IPS DF 6.9 (cell line): ENCODE results near the gene RPS5.
A peak's percentile ranks its signal among the peaks of the same experiment; 100 is the strongest.
"Not testable (repeated sequence)": the region's sequence is repeated elsewhere in the genome, so short reads cannot be mapped to it uniquely, and the experiment has no call there.

ENCODE experiments used
- DNase-seq: peaks from one replicate; pipeline ENCODE4 v3.0.0-alpha.2; 2013; ENCODE audit warnings: low read depth, low spot score
- H3K27ac ChIP-seq: one replicate; pipeline ENCODE4 v1.5.1; 2013; ENCODE audit warnings: low read length, control low read depth
- H3K27me3 ChIP-seq: 2 replicates; pipeline ENCODE4 v1.6.1; 2013; ENCODE audit warnings: mild to moderate bottlenecking, low read length; ENCODE audit not compliant: control insufficient read depth, insufficient read depth
- H3K36me3 ChIP-seq: 2 replicates; pipeline ENCODE4 v1.6.1; 2013; ENCODE audit warnings: low read length; ENCODE audit not compliant: control insufficient read depth, insufficient read depth
- H3K4me1 ChIP-seq: 2 replicates; pipeline ENCODE4 v1.6.1; 2013; ENCODE audit warnings: low read length; ENCODE audit not compliant: control insufficient read depth, insufficient read depth
- H3K4me3 ChIP-seq: 2 replicates; pipeline ENCODE4 v1.5.1; 2013; ENCODE audit warnings: mild to moderate bottlenecking, low read length
- H3K9me3 ChIP-seq: 2 replicates; pipeline ENCODE4 v1.6.1; 2013; ENCODE audit warnings: low read length, inconsistent platforms; ENCODE audit not compliant: control insufficient read depth, insufficient read depth
- WGBS: extraction: QIAGEN DNeasy Blood & Tissue Kit; methylation state at CpG from one replicate; pipeline ENCODE4 v1.1.7; 2013; ENCODE audit warnings: mixed read lengths, missing lambda C conversion rate; ENCODE audit not compliant: insufficient read length, insufficient coverage; 5-methylcytosine and 5-hydroxymethylcytosine counted together

Gene RPS5

DNA sequence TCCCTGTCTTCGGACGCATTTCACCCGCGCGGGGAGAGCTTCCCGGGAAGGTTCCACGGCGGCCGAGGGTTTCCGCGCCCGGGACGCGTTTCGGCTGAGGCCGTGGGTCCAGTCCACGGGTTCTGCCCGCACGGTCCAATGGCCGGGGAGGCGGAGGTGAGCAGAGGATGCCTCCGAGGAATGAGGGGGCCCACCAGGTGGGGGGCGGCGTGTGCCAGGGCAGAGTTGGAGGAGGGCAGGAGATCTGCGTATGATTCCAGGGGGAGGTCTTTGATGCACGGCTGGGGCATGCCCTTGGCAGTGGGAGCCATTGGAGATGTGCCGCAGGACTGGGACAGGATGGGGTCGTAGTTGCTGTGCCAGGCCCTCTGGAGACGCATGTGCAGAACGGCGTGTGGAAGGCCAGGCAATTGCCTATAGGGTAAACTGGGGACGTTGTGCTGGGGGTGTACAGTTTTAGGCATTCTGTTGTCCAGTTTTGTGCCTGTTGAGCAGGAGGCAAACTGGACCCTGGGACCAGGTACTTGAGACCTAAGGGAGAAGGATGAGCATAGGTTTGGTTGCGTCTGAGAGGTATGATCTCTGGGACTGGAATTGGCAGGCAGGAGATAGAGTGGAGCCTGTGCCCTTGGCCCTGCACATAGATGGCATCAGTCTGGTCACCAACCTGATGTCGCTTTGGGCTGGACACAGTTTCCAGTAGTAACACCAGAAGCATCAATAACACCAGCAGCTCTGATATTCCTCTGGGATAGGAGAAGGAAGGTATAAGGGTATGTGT lies 22.1 kb downstream of the RPS5 start:
- WGBS = no CpG with 5 or more reads among the region's 34 CpGs
- no peaks in the 10 kb centered on the region for H3K36me3 ChIP-seq
- H3K9me3 ChIP-seq = no peaks in the 10 kb centered on the region
- no peak overlapping the region for H3K27ac ChIP-seq
- H3K27me3 ChIP-seq = no peaks in the 10 kb centered on the region
- H3K4me3 ChIP-seq = peak overlapping the region; percentile 65; the same call in 1 of the 2 replicates
- no peak for DNase-seq
- peaks cover 6% of the 10 kb centered on the region for H3K4me1 ChIP-seq

DNA sequence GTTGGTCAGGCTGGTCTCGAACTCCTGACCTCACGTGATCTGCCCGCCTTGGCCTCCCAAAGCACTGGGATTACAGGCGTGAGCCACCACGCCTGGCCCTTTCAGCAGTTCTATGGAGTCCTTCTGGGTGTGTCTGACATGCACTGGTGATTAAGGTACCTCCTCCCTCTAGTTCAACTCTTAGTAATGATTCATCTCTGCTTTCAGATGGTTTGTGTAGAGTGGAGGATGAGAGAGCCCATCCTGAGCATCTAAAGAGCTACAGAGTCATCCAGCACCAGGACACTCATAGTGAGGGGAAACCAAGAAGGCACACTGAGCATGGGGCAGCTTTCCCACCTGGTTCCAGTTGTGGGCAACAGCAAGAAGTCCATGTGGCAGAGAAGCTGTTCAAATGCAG lies 29.5 kb downstream of the RPS5 start:
- no CpG with 5 or more reads among the region's 5 CpGs for WGBS
- Histone ChIP-seq H3K27me3 (no peaks in the 10 kb centered on the region), H3K9me3 (no peaks in the 10 kb centered on the region), H3K4me3 (no peak overlapping the region), H3K36me3 (no peaks in the 10 kb centered on the region), H3K27ac (no peak overlapping the region), H3K4me1 (no peaks in the 10 kb centered on the region)
- no peak for DNase-seq

DNA sequence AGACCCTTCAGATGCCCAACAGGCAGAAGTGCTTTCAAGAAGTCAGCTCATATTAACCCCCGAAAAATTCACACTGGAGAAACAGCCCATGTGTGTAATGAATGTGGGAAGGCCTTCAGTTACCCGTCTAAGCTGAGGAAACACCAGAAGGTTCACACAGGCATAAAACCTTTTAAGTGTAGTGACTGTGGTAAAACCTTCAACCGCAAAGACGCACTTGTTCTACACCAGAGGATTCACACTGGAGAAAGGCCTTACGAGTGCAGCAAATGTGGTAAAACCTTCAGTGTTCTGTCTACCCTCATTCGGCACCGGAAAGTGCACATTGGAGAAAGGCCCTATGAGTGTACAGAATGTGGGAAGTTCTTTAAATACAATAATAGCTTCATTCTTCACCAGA lies 30.0 kb downstream of the RPS5 start:
- Histone ChIP-seq H3K4me3 (no peak overlapping the region), H3K4me1 (no peaks in the 10 kb centered on the region), H3K9me3 (no peaks in the 10 kb centered on the region), H3K27ac (no peak overlapping the region), H3K27me3 (no peaks in the 10 kb centered on the region), H3K36me3 (no peaks in the 10 kb centered on the region)
- WGBS = no CpG with 5 or more reads among the region's 7 CpGs
- no peak for DNase-seq

DNA sequence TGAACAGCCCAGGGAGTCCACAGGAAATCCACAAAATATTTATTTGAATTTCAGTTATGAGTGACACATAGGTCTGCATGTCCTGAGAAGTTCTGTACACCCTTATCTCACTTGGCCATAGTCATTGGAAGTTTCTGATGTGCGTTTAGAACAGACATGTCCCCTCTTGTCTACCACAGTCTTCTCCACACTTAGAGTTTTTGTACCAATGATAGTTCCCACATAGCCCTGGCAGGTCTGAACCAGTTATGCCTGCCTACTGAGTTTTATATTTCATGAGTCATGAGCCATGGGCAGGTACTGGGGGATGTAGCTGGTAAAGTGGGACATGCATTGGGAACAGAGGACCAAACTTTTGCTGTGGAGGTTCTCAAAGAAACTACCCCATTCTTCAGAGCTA lies 41.5 kb downstream of the RPS5 start:
- DNase-seq = no peak
- Histone ChIP-seq H3K27me3 (no peaks in the 10 kb centered on the region), H3K36me3 (peaks cover 1% of the 10 kb centered on the region; the same call in 1 of the 2 replicates), H3K27ac (no peak overlapping the region), H3K4me3 (no peak overlapping the region), H3K4me1 (no peaks in the 10 kb centered on the region), H3K9me3 (peaks cover 11% of the 10 kb centered on the region)
- no CpG with 5 or more reads among the region's 1 CpG for WGBS

DNA sequence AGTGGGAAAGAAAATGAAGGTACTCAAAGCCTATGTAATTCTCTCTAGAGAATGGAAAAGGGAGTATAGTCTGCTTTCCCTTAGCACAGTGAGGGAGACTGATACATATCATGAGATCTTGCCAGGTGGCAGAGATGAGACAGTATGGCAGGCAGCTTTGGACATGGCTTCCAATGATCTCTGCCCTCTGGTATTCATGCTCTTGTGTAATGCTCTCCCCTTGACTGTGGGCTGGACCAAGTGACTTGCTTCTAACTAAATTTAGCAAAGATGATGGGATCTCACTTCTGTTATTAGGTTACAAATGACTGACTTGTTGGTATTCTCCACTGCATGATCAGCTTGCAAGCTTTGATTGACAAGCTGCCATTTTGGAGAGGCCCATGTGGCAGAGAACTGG lies 42.7 kb downstream of the RPS5 start:
- Histone ChIP-seq H3K27me3 (no peaks in the 10 kb centered on the region), H3K4me3 (no peak overlapping the region), H3K27ac (no peak overlapping the region), H3K9me3 (peaks cover 19% of the 10 kb centered on the region), H3K36me3 (peaks cover 9% of the 10 kb centered on the region), H3K4me1 (no peaks in the 10 kb centered on the region)
- DNase-seq = no peak

DNA sequence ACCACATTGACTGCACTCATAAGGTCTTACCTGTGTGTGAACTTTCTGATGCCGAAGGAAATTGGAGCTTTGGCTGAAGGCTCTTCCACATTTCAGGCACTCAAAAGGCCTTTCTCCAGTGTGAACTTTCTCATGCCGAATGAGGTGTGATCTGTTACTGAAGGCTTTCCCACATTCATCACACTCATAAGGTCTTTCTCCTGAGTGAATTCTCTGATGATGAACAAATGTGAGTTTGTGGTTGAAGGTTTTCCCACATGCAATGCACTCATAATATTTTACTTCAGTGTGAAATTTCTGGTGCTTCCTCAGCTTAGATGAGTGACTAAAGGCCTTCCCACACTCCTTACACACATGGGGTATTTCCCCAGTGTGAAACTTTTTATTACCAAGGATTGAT lies 47.1 kb downstream of the RPS5 start:
- peaks cover 10% of the 10 kb centered on the region for H3K36me3 ChIP-seq
- H3K27me3 ChIP-seq = no peaks in the 10 kb centered on the region
- WGBS = no CpG with 5 or more reads among the region's 2 CpGs
- H3K4me1 ChIP-seq = no peaks in the 10 kb centered on the region
- no peak for DNase-seq
- no peak overlapping the region for H3K4me3 ChIP-seq
- no peak overlapping the region for H3K27ac ChIP-seq
- peaks cover 21% of the 10 kb centered on the region for H3K9me3 ChIP-seq

DNA sequence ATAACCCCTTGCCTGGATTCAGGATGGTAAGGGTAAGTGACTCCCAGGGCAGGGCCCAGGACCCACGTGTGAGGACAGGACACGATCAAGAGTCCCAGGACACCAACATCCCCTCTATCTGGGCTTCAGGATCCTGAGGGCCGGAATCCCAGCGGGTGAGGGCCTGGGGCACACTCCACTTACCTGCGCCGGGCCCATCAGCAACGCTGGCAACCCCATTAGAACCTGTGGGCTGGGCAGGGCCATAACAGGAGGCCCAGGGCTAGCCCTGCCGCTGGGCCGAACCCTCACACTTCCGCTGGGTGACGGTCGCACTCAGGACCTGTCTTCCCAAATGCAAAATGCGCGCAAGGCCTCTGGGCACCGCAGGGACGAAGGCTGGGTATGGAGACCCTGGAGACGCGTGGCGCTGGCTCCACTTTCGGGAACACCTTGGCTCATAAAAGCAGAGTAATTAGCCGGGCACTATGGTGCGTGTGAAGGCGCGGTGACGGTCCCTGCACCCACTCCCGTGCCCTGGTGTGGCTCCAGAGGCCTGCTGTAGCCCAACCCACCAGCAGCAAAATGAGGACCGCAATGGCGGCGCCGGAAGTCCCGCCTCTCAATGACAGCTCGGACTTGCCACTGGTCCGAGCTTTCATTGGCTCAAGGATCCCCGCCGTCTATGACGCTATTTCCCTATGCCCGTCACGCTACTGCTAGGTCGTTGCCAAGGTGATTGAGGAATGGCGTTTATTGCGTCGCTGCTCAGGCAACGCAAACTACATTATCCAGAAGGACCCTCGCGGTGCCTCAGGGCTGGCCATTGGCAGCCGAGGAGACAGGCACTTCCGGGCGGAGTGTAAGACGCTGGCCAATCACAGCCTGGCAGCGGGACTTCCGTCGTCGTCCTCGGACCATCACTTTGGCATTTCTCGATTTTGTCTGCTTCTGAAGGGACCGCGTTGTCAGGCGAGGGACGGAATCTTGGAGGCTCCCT lies 52.8 kb downstream of the RPS5 start, which contains the start of gene ZNF132:
Gene ZNF132 (minus strand): TSS at position 578 of the 979 bp plus-strand sequence. CDS start 332 bp downstream, at position 246.
- Histone ChIP-seq H3K27ac (no peak within 1 kb of the TSS), H3K9me3 (peaks cover under 1% of the 10 kb centered on the region), H3K36me3 (peaks cover under 1% of the 10 kb centered on the region; the same call in 1 of the 2 replicates), H3K4me1 (no peaks in the 10 kb centered on the region; the same call in 1 of the 2 replicates), H3K4me3 (peak within 1 kb of the TSS; percentile 69), H3K27me3 (no peaks in the 10 kb centered on the region)
- no CpG with 5 or more reads among the region's 59 CpGs for WGBS
- peak; percentile 91 for DNase-seq

DNA sequence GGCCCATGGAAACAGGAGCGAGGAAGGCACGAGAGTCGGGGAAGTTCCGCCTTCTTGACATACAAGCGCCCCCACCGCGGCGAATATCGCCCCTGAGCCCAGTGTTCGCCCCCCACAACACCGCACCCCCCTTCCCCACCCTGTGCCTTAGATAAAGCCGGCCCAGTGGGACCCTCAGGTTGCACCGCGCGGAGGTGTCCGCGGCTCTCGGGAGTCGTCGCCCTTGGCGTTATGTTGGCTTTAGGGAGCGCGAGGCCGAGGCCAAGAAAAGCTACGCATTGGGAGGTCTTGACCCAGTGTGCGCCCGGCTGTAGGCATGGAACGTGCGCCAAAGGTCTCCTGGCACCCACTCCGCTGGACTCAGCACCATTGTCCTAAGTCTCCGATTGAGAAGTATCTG lies 53.5 kb downstream of the RPS5 start:
- no peaks in the 10 kb centered on the region for H3K36me3 ChIP-seq
- no CpG with 5 or more reads among the region's 31 CpGs for WGBS

DNA sequence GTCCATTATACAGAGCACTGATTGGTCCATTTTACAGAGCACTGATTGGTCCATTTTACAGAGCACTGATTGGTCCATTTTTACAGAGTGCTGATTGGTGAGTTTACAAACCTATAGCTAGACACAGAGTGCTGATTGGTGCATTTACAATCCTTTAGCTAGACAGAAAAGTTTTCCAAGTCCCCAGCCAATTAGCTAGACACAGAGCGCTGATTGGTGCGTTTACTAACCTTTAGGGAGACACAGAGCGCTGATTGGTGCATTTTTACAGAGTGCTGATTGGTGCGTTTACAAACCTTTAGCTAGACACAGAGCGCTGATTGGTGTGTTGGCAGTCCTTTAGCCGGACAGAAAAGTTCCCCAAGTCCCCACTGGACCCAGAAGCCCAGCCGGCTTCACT lies 55.9 kb downstream of the RPS5 start:
- not testable (repeated sequence) for H3K27ac ChIP-seq, H3K4me1 ChIP-seq, DNase-seq, H3K27me3 ChIP-seq, H3K9me3 ChIP-seq, H3K36me3 ChIP-seq, H3K4me3 ChIP-seq
- WGBS = no CpG with 5 or more reads among the region's 7 CpGs

More for the DNA sequence above, 53.5 kb downstream of the RPS5 start:
- Histone ChIP-seq H3K4me3 (peak overlapping the region; percentile 20; the same call in 1 of the 2 replicates), H3K27me3 (no peaks in the 10 kb centered on the region), H3K9me3 (no peaks in the 10 kb centered on the region; the same call in 1 of the 2 replicates), H3K4me1 (no peaks in the 10 kb centered on the region; the same call in 1 of the 2 replicates), H3K27ac (no peak overlapping the region)
- DNase-seq = no peak
